GM06990 (cell line): Measurements from ENCODE around the gene CFLAR.
"Not testable (repeated sequence)": the region's sequence is repeated elsewhere in the genome, so short reads cannot be mapped to it uniquely, and the experiment has no call there.

ENCODE experiments used
- DNase-seq: peaks from one replicate; pipeline ENCODE4 v3.0.0-alpha.2; 2011; ENCODE audit not compliant: insufficient read length; ENCODE audit errors: extremely low read depth
- H3K27me3 ChIP-seq: replicated peaks from 2 replicates; pipeline ENCODE4 v1.6.0; 2011; ENCODE audit warnings: low read length; ENCODE audit not compliant: control insufficient read depth, insufficient read depth
- H3K36me3 ChIP-seq: 2 replicates; pipeline ENCODE4 v1.5.1; 2011; ENCODE audit warnings: low read length; ENCODE audit not compliant: control insufficient read depth, insufficient read depth
- H3K4me3 ChIP-seq: replicated peaks from 2 replicates; pipeline ENCODE4 v1.5.1; 2011; ENCODE audit warnings: low read depth, mild to moderate bottlenecking, control low read depth, low read length
- TF ChIP-seq, protein P1 (sequence below): IDR thresholded peaks from 2 replicates; pipeline ENCODE4 v1.5.1; 2011; ENCODE audit warnings: low read length, control low read depth, mild to moderate bottlenecking, inconsistent platforms; ENCODE audit not compliant: insufficient read depth, poor library complexity, severe bottlenecking

CFLAR gene

DNA sequence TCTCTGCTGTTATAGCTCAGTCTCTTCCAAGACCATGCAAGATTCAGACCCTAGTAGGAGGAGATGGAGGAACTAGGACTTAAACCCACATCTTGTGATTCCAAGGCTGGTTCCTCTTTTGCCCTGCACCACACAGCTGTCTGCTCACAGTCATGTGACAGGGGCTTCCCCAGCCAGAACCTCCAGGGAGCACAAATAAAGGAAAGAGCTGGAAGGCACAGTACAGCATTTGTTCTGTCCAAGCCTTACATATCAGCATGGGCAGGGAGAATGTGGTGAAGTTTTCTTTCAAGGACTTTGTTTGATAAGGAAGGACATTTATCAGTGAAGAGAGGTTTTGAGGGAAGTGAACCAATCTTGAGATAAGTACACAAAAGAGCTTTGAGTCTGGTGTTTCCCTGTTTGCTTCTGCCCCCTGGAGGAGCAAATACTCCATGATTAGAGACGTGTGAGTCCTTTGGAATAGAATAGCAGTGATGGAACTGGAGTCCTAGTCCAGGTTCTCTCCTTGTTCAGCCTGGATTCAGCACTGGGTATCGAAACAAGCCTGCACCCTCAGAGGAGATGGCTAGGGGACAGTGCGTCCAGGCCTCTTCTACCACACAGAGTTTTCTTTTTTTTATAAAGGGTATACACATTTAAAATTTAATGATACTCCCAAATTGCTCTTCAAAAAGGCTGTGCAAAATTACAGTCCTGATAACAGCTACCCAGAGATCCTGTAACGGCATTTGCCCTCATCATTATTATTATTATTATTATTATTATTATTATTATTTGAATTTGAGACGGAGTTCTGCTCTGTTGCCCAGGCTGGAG is 42.4 kb downstream of the CFLAR start:
- TF ChIP-seq, protein P1, sequence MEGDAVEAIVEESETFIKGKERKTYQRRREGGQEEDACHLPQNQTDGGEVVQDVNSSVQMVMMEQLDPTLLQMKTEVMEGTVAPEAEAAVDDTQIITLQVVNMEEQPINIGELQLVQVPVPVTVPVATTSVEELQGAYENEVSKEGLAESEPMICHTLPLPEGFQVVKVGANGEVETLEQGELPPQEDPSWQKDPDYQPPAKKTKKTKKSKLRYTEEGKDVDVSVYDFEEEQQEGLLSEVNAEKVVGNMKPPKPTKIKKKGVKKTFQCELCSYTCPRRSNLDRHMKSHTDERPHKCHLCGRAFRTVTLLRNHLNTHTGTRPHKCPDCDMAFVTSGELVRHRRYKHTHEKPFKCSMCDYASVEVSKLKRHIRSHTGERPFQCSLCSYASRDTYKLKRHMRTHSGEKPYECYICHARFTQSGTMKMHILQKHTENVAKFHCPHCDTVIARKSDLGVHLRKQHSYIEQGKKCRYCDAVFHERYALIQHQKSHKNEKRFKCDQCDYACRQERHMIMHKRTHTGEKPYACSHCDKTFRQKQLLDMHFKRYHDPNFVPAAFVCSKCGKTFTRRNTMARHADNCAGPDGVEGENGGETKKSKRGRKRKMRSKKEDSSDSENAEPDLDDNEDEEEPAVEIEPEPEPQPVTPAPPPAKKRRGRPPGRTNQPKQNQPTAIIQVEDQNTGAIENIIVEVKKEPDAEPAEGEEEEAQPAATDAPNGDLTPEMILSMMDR: peak; percentile 62
- peak; percentile 59 for DNase-seq
- no peak overlapping the region for H3K4me3 ChIP-seq
- peaks cover 41% of the 10 kb centered on the region for H3K36me3 ChIP-seq
- no peaks in the 10 kb centered on the region for H3K27me3 ChIP-seq

DNA sequence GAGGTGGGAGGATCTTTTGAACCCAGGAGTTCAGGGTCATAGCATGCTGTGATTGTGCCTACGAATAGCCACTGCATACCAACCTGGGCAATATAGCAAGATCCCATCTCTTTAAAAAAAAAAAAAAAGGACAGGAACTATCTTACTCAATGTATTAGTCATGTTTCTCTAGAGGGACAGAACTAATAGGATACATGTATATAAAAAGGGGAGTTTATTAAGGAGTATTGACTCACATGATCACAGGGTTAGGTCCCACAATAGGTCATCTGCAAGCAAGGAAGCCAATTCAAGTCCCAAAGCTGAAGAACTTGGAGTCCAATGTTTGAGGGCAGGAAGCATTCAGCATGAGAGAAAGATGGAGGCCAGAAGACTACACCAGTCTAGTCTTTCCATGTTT is 48.2 kb downstream of the CFLAR start:
- TF ChIP-seq, protein P1: no peak
- H3K36me3 ChIP-seq: peaks cover 33% of the 10 kb centered on the region
- DNase-seq: no peak
- H3K27me3 ChIP-seq: no peaks in the 10 kb centered on the region
- H3K4me3 ChIP-seq: no peak overlapping the region

DNA sequence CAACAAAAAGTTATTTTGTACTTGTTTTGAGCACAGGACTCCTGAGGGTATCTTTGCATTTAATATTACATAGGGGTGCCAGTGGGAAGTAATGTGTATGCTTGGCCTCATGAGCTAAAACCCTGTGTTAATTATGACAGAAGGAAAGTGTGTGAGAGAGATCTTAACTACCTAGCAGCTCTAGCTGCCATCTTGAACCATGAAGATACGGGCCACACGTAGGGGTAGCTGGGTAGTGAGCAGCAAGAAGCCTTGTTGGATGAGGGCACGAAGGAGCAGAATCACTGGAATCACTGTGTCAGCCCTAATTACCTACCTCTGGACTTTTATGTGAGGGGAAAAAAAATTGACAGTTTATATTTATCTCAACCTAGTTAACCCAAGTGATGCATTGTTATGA is 51.6 kb downstream of the CFLAR start:
- TF ChIP-seq, protein P1: no peak

DNA sequence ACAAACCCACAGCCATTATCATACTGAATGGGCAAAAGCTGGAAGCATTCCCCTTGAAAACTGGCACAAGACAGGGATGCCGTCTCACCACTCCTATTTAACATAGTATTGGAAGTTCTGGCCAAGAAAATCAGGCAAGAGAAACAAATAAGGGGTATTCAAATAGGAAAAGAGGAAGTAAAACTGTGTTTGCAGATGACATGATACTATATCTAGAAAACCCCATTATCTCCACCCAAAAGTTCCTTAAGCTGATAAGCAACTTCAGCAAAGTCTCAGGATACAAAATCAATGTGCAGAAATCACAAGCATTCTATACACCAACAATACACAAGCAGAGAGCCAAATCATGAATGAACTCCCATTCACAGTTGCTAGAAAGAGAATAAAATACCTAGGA is 52.5 kb downstream of the CFLAR start:
- not testable (repeated sequence) for H3K27me3 ChIP-seq, DNase-seq, H3K4me3 ChIP-seq
- H3K36me3 ChIP-seq: peaks cover 12% of the 10 kb centered on the region

More for the DNA sequence above, 51.6 kb downstream of the CFLAR start:
- no peak overlapping the region for H3K4me3 ChIP-seq
- H3K36me3 ChIP-seq: peaks cover 17% of the 10 kb centered on the region
- DNase-seq: no peak
- no peaks in the 10 kb centered on the region for H3K27me3 ChIP-seq

DNA sequence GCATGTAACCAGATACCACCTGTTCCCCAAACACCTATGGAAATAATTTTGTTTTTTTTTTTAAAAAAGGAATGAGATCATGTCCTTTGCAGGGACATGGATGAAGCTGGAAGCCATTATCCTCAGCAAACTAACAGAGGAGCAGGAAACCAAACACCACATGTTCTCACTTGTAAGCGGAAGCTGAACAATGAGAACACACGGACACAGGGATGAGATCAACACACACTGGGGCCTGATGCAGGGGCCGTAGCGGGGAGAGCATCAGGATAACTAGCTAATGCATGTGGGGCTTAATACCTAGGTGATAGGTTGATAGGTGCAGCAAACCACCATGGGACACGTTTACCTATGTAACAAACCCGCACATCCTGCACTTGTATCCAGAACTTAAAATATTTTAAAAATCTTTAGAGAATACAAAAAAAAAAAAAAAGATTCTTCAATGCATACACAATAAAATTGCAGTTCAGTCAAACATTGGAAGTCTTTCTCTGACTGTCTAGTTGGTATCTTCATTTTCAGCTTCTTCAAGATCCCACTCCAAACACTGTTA is 55.4 kb downstream of the CFLAR start:
- H3K36me3 ChIP-seq: no peaks in the 10 kb centered on the region
- H3K27me3 ChIP-seq: no peaks in the 10 kb centered on the region
- DNase-seq: no peak
- TF ChIP-seq, protein P1: no peak
- H3K4me3 ChIP-seq: no peak overlapping the region

DNA sequence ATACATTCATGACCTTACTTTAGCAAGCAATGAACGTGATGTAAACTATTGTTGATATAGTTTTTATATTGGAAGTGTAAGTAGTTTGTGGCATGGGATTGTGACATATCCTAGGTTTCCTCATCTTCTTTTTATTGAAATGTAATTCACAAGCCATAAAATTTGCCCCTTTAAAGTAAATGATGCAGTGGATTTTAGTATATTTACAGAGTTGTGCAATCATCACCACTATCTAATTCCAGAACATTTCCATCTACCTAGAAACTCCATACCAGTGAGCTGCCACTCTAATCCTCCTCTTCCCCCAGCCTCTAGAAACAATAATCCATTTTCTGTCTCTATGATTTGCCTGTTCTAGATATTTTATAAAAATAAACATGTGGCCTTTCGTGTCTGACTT is 56.3 kb downstream of the CFLAR start:
- Histone ChIP-seq H3K27me3 (no peaks in the 10 kb centered on the region), H3K36me3 (no peaks in the 10 kb centered on the region), H3K4me3 (no peak overlapping the region)
- no peak for DNase-seq
- TF ChIP-seq, protein P1: no peak
